OCI-LY1 (cell line): ENCODE measurements around the gene ZNF606.

ENCODE experiments used
- CTCF ChIP-seq: fragments of 200-600 bp; sonication (generic), shearing (Covaris generic); IDR thresholded peaks from 2 replicates; pipeline ENCODE4 v1.5.1; 2017; ENCODE audit warnings: mild to moderate bottlenecking, antibody characterized with exemption, low read length, moderate library complexity, mixed read lengths
- EZH2 ChIP-seq: fragments of 200-600 bp; sonication (generic), shearing (Covaris generic); IDR thresholded peaks from 2 replicates; pipeline ENCODE4 v1.8.0; 2017; ENCODE audit warnings: borderline replicate concordance, mixed run types, mild to moderate bottlenecking, antibody characterized with exemption, low read length, moderate library complexity, mixed read lengths

GRCh38 chr19:58020129-58020528, 17.5 kb upstream of the ZNF606 start:
- TF ChIP-seq EZH2 (no peak), CTCF (no peak)
